Astrocyte of the spinal cord (primary cell): ENCODE measurements around the gene PRICKLE2.

Experiments
- DNase-seq: peaks from one replicate; pipeline ENCODE4 v3.0.0; 2011; ENCODE audit warnings: low read depth, low spot score
- H3K4me3 ChIP-seq: 2 replicates; pipeline ENCODE4 v1.5.1; 2011; ENCODE audit warnings: low read depth, mild to moderate bottlenecking, low read length, moderate library complexity
- CTCF ChIP-seq: IDR thresholded peaks from 2 replicates; pipeline ENCODE4 v1.5.1; 2012; ENCODE audit warnings: low read depth, mild to moderate bottlenecking, low read length, inconsistent platforms
- in situ Hi-C: cut with HindIII; loops from 2 replicates; pipeline ENCODE4 v1.10.0; 2017; ENCODE audit warnings: low sequenced_read_pairs

Gene PRICKLE2

GRCh38 chr3:64053581-64053980, 171.7 kb downstream of the PRICKLE2 start:
- no peak for DNase-seq
- H3K4me3 ChIP-seq, result no peak overlapping the region
- in situ Hi-C loops, result no loop called here
- TF ChIP-seq CTCF, result no peak

GRCh38 chr3:64053117-64053516, 172.1 kb downstream of the PRICKLE2 start:
- TF ChIP-seq CTCF, result no peak
- in situ Hi-C loops, result no loop called here
- no peak for DNase-seq
- H3K4me3 ChIP-seq, result no peak overlapping the region

GRCh38 chr3:64049832-64050231, 175.4 kb downstream of the PRICKLE2 start:
- no peak for DNase-seq
- TF ChIP-seq CTCF, result no peak
- H3K4me3 ChIP-seq, result no peak overlapping the region
- in situ Hi-C loops, result loop anchor here (25.0 kb wide), 1 partner anchor 412 kb away; no protein-coding TSS in a partner anchor

GRCh38 chr3:64049136-64049535, 176.1 kb downstream of the PRICKLE2 start:
- peak; percentile 67 for DNase-seq
- no peak for TF ChIP-seq CTCF
- in situ Hi-C loops, result loop anchor here (25.0 kb wide), 1 partner anchor 413 kb away; no protein-coding TSS in a partner anchor
- no peak overlapping the region for H3K4me3 ChIP-seq

GRCh38 chr3:64048631-64049061, 176.6 kb downstream of the PRICKLE2 start:
- in situ Hi-C loops, result loop anchor here (25.0 kb wide), 1 partner anchor 414 kb away; no protein-coding TSS in a partner anchor
- TF ChIP-seq CTCF, result no peak
- no peak overlapping the region for H3K4me3 ChIP-seq
- peak; percentile 43 for DNase-seq

GRCh38 chr3:64047787-64048186, 177.5 kb downstream of the PRICKLE2 start:
- DNase-seq, result peak; percentile 39
- in situ Hi-C loops, result loop anchor here (25.0 kb wide), 1 partner anchor 415 kb away; no protein-coding TSS in a partner anchor
- TF ChIP-seq CTCF, result no peak
- H3K4me3 ChIP-seq, result no peak overlapping the region
